HepG2 (cell line): ENCODE data around the gene SLC22A7. TPM values are rescaled to one million over a fixed set of nuclear protein-coding genes. Genes with fewer than 3 reads are reported as not detected.
A peak's percentile ranks its signal among the peaks of the same experiment; 100 is the strongest.

Experiments used
- ARID4A ChIP-seq: sonication (generic); formaldehyde crosslinking; IDR thresholded peaks from 2 replicates; pipeline ENCODE4 v1.5.0; 2020; ENCODE audit warnings: mild to moderate bottlenecking, missing genetic modification reagents, borderline replicate concordance
- CREBL2 ChIP-seq: sonication (generic); formaldehyde crosslinking; IDR thresholded peaks from 2 replicates; pipeline ENCODE4 v1.8.1; 2023; ENCODE audit warnings: missing genetic modification reagents, mild to moderate bottlenecking, borderline replicate concordance
- ELF3 ChIP-seq: IDR thresholded peaks from 2 replicates; pipeline ENCODE4 v1.6.1; 2016; ENCODE audit warnings: missing genetic modification reagents, missing compliant biosample characterization
- FIP1L1 ChIP-seq: fragments of 200-400 bp; formaldehyde crosslinking; IDR thresholded peaks from 2 replicates; pipeline ENCODE4 v1.6.1; 2018; ENCODE audit warnings: low read depth, mild to moderate bottlenecking, low read length, moderate library complexity, borderline replicate concordance; ENCODE audit not compliant: insufficient read depth
- HDAC1 ChIP-seq: sonication (generic); formaldehyde crosslinking; IDR thresholded peaks from 2 replicates; pipeline ENCODE4 v1.5.1; 2020; ENCODE audit warnings: mild to moderate bottlenecking, missing genetic modification reagents
- KLF13 ChIP-seq: sonication (generic); formaldehyde crosslinking; IDR thresholded peaks from 2 replicates; pipeline ENCODE4 v1.4.0; 2020; ENCODE audit warnings: mild to moderate bottlenecking, missing genetic modification reagents
- KMT2B ChIP-seq: IDR thresholded peaks from 2 replicates; pipeline ENCODE4 v1.6.1; 2016; ENCODE audit warnings: missing genetic modification reagents, missing compliant biosample characterization
- NPAS2 ChIP-seq: sonication (generic); formaldehyde crosslinking; IDR thresholded peaks from 2 replicates; pipeline ENCODE4 v1.8.0; 2022; ENCODE audit warnings: mild to moderate bottlenecking, missing genetic modification reagents, borderline replicate concordance
- RBM22 ChIP-seq: fragments of 200-400 bp; formaldehyde crosslinking; optimal IDR thresholded peaks from 2 replicates; pipeline ENCODE3; 2017; ENCODE audit warnings: mild to moderate bottlenecking, low read length, moderate library complexity
- REL ChIP-seq: sonication (generic); formaldehyde crosslinking; conservative IDR thresholded peaks from 2 replicates; pipeline ENCODE4 v1.8.0; 2022; ENCODE audit warnings: mild to moderate bottlenecking, missing genetic modification reagents, moderate library complexity
- RXRA ChIP-seq: sonication (generic); formaldehyde crosslinking; IDR thresholded peaks from 2 replicates; pipeline ENCODE4 v1.5.1; 2020; ENCODE audit warnings: missing genetic modification reagents
- SMAD1 ChIP-seq: sonication (generic); formaldehyde crosslinking; IDR thresholded peaks from 2 replicates; pipeline ENCODE4 v1.4.0; 2020; ENCODE audit warnings: missing genetic modification reagents, low read depth, mild to moderate bottlenecking, borderline replicate concordance
- SMAD3 ChIP-seq: sonication (generic); formaldehyde crosslinking; IDR thresholded peaks from 2 replicates; pipeline ENCODE4 v1.4.0; 2020; ENCODE audit warnings: missing genetic modification reagents
- SYNCRIP ChIP-seq: fragments of 200-400 bp; formaldehyde crosslinking; IDR thresholded peaks from 2 replicates; pipeline ENCODE4 v1.6.1; 2018; ENCODE audit warnings: mild to moderate bottlenecking, low read depth, low read length; ENCODE audit not compliant: insufficient read depth
- TERF1 ChIP-seq: sonication (generic); formaldehyde crosslinking; IDR thresholded peaks from 2 replicates; pipeline ENCODE4 v1.8.0; 2022; ENCODE audit warnings: mild to moderate bottlenecking, missing genetic modification reagents, moderate library complexity
- WIZ ChIP-seq: sonication (generic); formaldehyde crosslinking; IDR thresholded peaks from 2 replicates; pipeline ENCODE4 v1.5.1; 2020; ENCODE audit warnings: mild to moderate bottlenecking, missing genetic modification reagents
- YY1 ChIP-seq: IDR thresholded peaks from 2 replicates; pipeline ENCODE4 v1.6.1; 2011; ENCODE audit warnings: low read length, low read depth, moderate library complexity, mild to moderate bottlenecking; ENCODE audit not compliant: insufficient read depth, insufficient replicate concordance
- ZBTB21 ChIP-seq: sonication (generic); formaldehyde crosslinking; IDR thresholded peaks from 2 replicates; pipeline ENCODE4 v1.4.0; 2020; ENCODE audit warnings: missing genetic modification reagents
- ZFP82 ChIP-seq: sonication (generic); formaldehyde crosslinking; IDR thresholded peaks from 2 replicates; pipeline ENCODE4 v1.5.1; 2020; ENCODE audit warnings: mild to moderate bottlenecking, missing genetic modification reagents, borderline replicate concordance
- ZNF12 ChIP-seq: sonication (generic); formaldehyde crosslinking; IDR thresholded peaks from 2 replicates; pipeline ENCODE4 v1.5.0; 2020; ENCODE audit warnings: missing genetic modification reagents
- ZNF138 ChIP-seq: sonication (generic); formaldehyde crosslinking; IDR thresholded peaks from 2 replicates; pipeline ENCODE4 v1.5.0; 2020; ENCODE audit warnings: mild to moderate bottlenecking, low read depth, missing genetic modification reagents
- ZNF205 ChIP-seq: IDR thresholded peaks from 2 replicates; pipeline ENCODE4 v1.6.1; 2018; ENCODE audit warnings: missing biosample characterization, missing genetic modification reagents
- ZNF552 ChIP-seq: sonication (generic); formaldehyde crosslinking; IDR thresholded peaks from 2 replicates; pipeline ENCODE4 v1.9.0; 2022; ENCODE audit warnings: missing genetic modification reagents, mild to moderate bottlenecking, borderline replicate concordance
- ZNF678 ChIP-seq: sonication (generic); formaldehyde crosslinking; IDR thresholded peaks from 2 replicates; pipeline ENCODE4 v1.4.0; 2020; ENCODE audit warnings: mild to moderate bottlenecking, missing genetic modification reagents
- ZNF841 ChIP-seq: sonication (generic); formaldehyde crosslinking; IDR thresholded peaks from 2 replicates; pipeline ENCODE4 v1.8.1; 2023; ENCODE audit warnings: missing genetic modification reagents, borderline replicate concordance
- ZSCAN9 ChIP-seq: IDR thresholded peaks from 2 replicates; pipeline ENCODE4 v1.6.1; 2016; ENCODE audit warnings: borderline replicate concordance
- polyA plus RNA-seq, 8 experiments: library from polyadenylated mRNA; depleted of rRNA in 3 of 8; stranded (reverse) in 7 of 8; unstranded in 1 of 8; fragments of >200 nt; fragmentation: Illumina TruSeq in 4 of 8; extraction: Trizol in 4 of 8; gene quantifications; 2 replicates each; pipeline versions ENCODE4 v1.2.1 to v1.2.3, GENCODE V29; 2011 to 2016; ENCODE audit warnings: low read depth in 4 of 8, missing spikeins in 1 of 8, mixed read lengths in 1 of 8; ENCODE audit not compliant: insufficient read depth in 1 of 8
- total RNA-seq, 5 experiments: library from RNA; depleted of rRNA; stranded (reverse); fragments of >200 nt; fragmentation: Illumina TruSeq; extraction: Trizol; gene quantifications; 2 replicates each; pipeline ENCODE4 v1.2.3, GENCODE V29; 2016; ENCODE audit warnings: low read depth in 1 of 5

The SLC22A7 gene
- total and polyA plus RNA-seq, 2 of the 13 experiments (the other 11 are each of a cell fraction or from before 2014, with no cell fraction given), result 5.3 to 22.6 TPM

GRCh38 chr6:43274916-43275597 lies 23.0 kb upstream of the SLC22A7 start (continued):
- TF ChIP-seq ELF3 (CRISPR knock-in tag) (peak; percentile 38), HDAC1 (CRISPR knock-in tag) (peak; percentile 63), KLF13 (CRISPR knock-in tag) (no peak), RXRA (CRISPR knock-in tag) (peak; percentile 78), ZNF552 (CRISPR knock-in tag) (peak; percentile 43; the same call in 1 of the 2 replicates), ZNF841 (no peak), KMT2B (no peak), YY1 (peak; percentile 55), SMAD3 (CRISPR knock-in tag) (0 out of 2 replicates have a peak, but pooled peaks have one; percentile 48), ZSCAN9 (CRISPR knock-in tag) (no peak), NPAS2 (CRISPR knock-in tag) (no peak), ZBTB21 (no peak), SMAD1 (CRISPR knock-in tag) (no peak), REL (CRISPR knock-in tag) (0 out of 2 replicates have a peak, but pooled peaks have one; percentile 70), ZFP82 (CRISPR knock-in tag) (peak; percentile 47; the same call in 1 of the 2 replicates), ZNF138 (CRISPR knock-in tag) (no peak), FIP1L1 (no peak), ZNF12 (CRISPR knock-in tag) (no peak), ZNF205 (CRISPR knock-in tag) (peak; percentile 58; the same call in 1 of the 2 replicates), SYNCRIP (no peak), RBM22 (no peak), CREBL2 (CRISPR knock-in tag) (0 out of 2 replicates have a peak, but pooled peaks have one; percentile 6), ARID4A (peak; percentile 70), ZNF678 (CRISPR knock-in tag) (peak; percentile 97), WIZ (no peak), TERF1 (CRISPR knock-in tag) (no peak)
